Stimulated activated CD8-positive, alpha-beta memory T cell treated with anti-CD3 and anti-CD28 coated beads, Interleukin-15, amount 100 ng/mL, for 1 hour (primary cell): ENCODE measurements around the gene ZNF280B.

ENCODE experiments used
- DNase-seq: peaks from one replicate; pipeline ENCODE4 v3.0.0-alpha.2; 2020; ENCODE audit warnings: low read depth

The ZNF280B gene

DNA sequence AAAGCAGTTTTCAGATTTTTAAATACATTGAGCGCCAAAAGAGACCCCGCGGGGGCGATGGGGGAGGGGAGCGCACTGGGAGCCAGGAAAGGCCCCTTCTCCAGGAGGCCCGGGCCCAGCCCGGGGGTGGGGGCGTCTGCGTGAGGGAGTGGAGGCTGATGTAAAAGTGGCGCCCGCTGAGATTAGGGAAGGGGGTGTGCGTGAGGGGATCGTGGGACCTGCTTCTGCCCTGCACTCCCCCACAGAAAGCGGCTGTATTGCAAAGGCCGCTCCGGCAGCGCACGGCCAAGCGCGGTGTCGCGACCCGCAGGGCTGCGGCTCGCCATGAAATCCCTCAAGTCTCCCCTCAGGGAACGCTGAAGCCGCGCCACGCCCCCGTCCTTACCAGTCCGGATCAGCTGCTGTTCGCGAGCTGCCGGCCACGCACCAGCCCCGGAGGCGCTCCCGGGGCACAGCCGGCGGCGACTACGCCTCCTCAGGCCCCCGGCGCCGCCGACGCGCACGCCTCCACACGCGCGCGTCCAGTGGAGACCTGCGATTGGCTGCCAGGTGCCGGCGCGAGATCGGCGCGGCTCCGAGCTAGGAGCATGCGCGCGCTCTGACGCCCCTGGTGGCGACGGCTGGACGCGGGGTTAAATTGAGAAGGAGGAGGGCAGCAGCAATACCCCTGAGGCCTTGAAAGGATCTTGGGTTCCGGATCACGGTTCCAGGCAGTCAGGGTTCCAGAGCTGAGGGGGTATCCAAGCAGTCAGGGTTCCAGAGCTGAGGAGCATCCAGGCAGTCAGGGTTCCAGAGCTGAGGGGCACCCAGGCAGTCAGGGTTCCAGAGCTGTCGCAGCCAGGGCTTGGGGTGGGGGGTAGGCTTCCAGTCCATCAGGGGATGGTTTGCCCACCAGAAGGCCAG, at the start of gene ZNF280B:
Gene ZNF280B, minus strand, starts transcription at position 469 of the 903 bp plus-strand sequence. CDS start 19,344 bp downstream, outside the sequence.
- peak; percentile 61 for DNase-seq

DNA sequence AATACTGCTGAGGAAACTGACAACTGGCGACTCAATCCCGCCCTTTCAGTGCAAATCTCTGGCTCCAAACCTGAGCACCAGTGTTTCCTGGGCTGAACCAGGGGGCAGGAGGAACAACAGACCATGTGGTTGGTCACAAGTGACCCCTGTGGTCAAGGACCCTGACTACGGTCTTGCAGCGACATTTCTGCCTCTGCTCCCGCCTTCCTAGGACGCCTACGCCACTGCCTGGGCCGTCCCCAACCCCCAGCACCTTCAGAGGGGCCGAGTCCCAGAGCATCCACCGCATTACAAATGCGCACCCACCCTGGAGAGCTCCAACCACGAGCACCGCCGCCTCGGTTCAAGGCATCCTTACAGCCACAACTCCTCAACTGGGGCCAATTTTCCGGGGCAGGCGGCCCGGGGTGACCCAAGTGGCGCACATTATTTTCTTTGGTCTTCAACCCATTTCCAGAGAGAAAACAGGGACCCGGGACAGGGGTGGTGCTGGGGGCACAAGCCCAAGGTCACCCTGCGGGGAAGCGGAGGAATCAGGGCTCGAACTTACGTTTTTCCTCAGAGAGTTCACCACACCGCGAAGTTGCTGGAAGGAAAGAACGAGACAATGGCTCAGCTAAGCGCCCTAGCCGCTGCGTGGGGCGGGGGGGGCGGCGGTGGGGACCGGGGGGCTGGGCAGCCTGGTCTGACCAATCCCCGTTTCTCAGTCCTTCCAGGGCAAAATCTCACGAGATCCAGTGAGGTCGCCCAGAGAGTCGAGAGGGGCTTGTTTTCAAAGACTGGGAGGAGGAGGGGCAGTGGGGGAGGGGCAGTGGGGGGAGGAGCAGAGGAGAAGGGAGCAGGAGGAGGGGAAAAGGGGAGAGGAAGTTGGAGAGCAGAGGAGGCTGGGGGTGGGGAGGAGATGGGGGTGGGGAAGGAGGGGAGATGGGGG, 48.7 kb upstream of the ZNF280B start:
- DNase-seq, result no peak

DNA sequence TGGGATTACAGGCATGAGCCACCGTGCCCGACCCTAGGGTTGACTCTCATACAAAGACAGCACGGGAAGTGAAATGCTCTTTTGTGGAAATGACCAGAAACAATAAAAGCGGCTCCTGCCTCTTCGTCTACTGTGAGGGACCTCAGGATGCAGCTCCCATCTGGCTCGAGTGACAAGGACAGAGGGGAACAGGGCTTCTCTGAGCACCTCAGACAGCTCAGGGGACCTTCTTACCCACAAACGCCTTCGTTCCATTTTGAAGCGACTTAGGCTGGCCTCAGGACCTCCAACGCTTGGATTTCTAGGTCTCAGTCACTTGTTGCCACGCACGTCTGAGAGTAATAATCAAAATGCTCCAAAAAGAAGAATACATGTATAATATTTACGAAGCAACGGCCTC, 48.0 kb upstream of the ZNF280B start:
- no peak for DNase-seq

GRCh38 chr22:22555596-22555995, 47.1 kb upstream of the ZNF280B start:
- DNase-seq, result no peak

DNA sequence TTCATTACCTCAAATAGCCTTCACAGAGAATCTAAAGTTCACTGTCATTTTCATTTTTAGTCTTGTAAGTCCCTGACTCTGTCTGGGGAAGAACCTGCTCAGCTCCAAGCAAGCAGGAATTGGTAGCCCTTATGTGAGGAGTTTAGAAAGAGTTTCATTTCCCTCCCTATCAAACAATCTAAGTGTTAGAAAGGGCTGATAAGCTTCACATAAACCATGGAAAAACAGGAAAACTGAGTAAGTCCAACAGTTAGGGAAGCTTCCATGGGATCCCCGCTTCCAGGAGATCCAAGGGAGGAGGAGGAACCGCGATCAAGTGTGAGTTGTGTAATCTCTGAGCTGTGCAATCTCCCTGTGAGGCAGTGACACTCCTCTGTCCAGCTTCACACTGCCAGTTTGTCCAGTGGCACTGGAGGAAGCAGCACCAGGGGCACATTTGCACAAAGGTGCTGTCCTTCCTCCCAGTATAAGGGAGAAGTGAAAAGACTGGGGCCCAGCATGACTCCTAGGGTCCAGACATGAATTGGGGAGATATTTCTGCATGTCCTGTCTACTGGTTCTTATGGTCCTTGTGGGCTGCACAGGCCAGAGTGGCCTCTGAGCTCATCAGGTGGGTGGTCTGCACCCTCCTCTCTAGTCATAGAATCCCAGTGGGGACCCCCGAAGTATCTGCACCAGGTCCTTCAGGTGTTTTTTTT, 46.2 kb upstream of the ZNF280B start:
- no peak for DNase-seq

- DNase-seq, result no peak
These were observed 45.4 kb upstream of the ZNF280B start for GRCh38 chr22:22553735-22554586.

DNA sequence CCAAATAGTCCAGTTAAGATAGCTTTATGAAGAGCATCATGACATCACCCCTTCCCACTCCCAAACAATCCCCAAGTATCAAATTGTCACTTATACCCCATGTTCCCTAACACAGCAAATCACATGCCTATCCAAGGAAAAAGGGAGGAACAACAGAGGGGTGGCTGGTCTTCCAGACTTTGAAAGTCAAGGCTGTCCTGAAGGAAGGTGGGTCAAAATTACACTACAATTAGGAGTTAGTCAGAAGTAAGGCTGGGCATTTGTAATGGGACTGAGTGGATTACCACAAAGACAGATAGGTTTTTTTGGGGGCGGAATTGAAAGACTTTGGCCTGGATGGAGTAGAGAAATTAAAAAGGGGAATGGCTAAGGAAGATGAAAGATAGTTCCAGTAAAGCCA, 44.6 kb upstream of the ZNF280B start:
- no peak for DNase-seq

DNA sequence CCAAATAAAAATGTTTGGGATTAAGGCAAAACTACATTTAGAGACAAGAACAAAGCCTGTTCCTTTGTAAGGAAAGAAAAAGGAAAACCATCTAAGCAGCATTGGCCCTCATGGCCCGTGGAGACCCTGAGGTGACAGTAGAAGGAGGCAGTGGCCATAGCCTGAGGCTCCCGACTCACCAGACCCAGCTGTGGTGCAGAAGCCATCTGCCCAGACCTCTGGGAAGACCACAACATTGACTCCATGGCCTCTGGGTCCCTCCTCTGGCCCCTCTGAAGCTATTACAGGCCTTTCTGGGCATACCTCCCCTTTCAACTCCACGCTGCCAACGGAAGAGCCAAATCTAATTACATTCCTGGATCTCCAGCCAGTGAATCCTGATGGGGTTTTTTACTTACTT, 44.1 kb upstream of the ZNF280B start:
- DNase-seq, result no peak

- DNase-seq, result no peak
These were observed 42.4 kb upstream of the ZNF280B start for GRCh38 chr22:22550789-22551434.

DNA sequence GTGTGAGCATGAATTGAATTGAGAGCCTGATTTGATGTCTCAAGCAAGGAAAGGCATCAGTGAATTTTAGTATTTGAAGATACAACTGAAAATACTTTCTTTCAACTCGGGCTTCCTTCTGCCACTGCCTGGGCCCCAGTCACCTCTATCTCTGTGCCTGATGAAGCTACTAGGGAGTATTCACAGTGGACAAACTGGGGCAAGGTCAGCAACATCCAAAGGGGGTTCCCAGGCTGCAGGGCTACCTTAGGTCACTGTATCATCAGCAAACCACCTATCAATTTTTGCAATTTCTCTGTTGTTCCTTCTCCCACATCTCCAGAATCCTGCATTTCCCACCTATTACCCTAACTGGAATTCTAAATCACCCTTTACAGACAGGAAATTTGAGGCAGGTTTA, 40.4 kb upstream of the ZNF280B start:
- DNase-seq, result no peak

DNA sequence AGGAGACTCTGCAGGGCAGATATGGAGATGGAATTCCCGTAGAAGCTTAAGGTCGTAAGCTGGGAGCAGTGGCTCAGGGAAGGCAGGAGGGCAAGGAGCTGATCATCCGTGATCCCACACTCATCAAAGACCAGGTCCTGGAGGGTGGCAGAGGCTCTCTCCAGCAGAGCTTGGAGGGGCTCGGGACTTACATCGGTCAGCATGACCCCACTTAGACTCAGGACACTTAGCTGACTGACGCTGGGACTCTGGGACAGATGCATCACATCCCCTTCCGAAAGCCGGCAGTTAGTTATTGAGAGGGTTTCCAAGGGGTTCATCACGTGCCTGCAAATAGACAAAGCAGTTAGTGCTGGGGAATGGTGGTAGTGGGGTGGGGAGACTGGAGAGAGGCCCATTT, 39.8 kb upstream of the ZNF280B start:
- no peak for DNase-seq

DNA sequence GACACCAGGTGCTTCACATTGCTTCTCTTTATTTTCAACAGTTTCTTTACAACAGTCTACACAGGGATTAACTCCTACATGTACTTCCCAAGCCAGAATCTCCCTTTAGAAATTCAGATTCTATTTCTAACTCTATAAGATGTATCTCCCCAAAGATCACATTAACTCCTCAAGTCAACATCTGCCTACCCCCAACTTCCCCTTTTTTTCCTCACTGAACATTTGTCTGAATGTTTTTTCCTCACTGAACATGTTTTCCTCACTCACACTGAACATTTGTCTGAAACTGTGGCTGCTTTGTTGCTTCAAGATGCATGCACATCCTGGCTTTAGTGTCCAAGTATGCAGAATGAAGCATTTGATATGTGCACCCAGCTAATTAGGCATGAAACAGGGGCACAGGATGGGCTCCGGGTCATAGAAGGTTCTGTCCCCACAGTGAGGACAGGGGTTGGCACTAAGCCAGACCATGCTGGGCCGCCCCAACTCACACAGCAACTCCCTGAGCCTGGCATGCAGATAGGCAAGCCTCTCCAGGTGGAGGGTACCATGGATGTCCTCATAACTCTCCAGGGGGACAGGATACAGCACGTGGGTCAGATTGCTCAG, 39.3 kb upstream of the ZNF280B start:
- DNase-seq, result no peak

DNA sequence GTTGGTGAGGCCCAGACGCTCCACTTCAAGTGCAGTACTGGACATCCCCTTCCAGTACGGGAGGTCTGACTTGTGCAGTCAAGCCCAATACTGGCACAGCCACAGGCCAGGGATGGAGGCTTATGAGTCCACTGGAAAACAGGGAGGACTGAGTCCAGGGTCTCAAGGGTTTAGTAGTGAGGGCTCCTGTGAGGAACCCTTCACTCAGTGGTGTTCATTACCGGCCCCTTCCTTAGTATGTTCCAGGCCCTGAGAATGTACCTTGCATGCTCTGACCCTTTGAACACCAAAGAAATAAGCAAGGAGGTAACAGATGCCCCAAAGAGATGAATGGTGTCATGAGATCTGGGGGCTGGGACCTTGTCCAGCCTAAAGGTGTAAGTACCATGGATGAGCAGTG, 38.7 kb upstream of the ZNF280B start:
- no peak for DNase-seq

DNA sequence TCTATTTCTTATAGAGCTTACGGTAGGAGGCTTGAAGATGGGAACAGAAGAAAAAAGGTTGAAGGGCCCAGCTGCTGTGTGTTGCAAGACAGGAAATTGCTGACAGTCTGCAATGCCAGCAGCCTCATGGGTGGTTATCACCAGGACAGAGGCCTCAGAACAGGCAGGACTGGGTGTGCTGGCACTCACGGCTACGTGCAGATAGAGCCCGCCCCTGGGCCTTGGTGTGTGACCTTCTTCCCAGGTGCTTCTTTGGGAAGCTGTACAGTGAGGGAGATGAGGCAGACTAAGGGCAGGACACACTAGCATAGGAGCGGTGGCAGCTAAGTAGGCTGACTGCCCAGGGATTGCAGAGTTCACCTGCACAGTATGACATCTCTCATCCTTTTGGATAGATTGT, 37.9 kb upstream of the ZNF280B start:
- no peak for DNase-seq

DNA sequence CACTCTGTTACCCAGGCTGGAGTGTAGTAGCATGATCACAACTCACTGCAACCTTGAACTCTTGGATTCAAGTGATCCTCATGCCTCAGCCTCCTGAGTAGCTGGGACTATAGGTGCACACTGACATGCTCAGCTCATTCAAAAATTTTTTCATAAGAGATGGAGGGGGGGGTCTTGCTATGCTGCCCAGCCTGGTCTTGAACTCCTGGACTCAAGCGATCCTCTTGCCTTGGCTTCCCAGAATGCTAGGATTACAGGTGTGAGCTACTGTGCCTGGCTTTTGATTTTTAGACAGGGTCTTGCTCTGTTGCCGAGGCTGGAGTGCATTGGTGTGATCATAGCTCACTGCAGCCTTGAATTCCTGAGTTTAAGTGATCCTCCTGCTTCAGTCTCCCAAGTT, 36.5 kb upstream of the ZNF280B start:
- no peak for DNase-seq

DNA sequence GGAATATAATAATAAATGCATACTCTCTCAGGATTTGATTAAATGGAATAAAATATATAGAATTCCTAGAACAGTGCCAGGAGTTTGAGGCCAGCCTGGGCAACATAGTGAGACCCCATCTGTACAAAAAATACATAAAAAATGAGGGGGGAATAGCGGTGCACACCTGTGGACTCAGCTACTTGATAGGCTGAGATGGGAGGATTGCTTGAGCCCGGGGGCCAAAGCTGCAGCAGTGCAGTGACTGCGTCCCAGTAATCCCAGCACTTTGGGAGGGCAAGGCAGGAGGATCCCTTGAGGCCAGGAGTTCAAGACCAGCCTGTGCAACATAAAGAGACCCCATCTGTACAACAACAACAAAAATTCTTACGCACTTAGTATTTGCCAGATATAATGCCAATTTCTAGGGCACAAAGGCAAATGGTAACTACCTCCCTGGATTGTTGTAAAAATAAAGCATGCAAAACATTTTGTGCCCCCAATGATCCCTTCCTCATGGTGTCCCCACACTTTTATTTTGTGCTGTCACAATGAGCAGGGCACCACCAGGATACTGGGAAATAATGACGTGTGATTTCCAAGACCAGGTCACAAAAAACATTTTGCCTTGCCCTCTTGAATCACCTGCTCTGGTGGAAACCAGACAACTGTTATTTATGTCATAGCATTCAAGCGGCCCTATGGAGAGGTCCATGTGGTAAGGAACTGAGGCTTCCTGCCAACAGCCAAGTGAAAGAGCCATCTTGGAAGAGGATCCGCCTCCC, 29.9 kb upstream of the ZNF280B start:
- no peak for DNase-seq

DNA sequence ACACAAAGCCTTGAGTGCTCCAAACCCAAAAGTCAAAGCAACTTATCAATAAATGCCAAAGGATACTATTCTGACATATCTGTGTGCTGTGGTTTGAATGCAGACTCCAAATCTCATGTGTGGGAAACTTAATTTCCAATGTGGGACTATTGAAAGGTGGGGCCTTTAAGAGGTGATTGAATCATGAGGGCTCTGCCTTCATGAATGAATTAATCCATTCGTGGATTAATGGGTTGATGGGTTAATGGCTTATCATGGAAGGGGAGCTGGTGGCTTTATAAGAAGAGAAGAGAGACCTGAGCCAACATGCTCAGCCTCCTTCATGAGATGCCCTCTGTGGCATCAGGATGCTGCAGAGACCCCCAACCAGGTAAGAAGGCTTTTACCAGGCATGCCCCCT, 28.4 kb upstream of the ZNF280B start:
- no peak for DNase-seq

DNA sequence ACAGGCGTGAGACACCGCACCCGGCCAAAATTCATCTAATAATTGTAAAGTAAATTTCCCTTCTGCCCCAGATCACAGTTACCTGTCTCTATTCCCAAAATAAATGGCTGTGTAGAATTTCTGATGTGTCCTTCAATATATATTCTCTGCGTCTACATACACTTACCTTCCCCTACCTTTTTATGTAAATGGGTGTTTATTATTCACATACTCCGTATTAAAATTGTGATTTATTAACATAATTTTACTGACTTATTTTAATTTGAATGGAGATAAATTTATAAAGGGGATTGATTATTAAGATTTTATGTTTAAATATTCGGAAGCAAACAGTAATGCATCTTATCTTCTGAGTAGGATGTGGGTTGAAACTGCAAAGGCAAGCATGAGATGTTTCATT, 28.0 kb upstream of the ZNF280B start:
- no peak for DNase-seq

DNA sequence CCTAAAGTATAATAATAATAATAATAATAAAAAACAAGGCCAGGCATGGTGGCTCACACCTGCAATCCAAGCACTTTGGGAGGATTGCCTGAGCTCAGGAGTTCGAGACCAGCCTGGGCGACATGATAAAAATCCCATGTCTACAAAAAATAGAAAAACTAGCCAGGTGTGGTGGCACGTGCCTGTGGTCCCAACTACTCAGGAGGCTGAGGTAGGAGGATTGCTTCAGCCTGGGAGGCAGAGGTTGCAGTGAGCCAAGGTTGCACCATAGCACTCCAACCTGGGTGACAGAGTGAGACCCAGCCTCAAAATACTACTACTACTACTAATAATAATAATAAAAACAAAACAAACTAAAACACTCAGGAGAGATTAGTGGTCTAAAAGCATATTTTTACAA, 27.1 kb upstream of the ZNF280B start:
- no peak for DNase-seq
